Measurements from ENCODE around the gene ATP5MC2.

- no peak for TF ChIP-seq CTCF (conservative IDR thresholded peaks at IDR 0.05; ENCODE audit: low read depth, low read length)
- TF ChIP-seq POLR2A (IDR thresholded peaks at IDR 0.05; ENCODE audit: low read depth, low read length): no peak
- no peak for TF ChIP-seq CEBPB (IDR thresholded peaks at IDR 0.05; ENCODE audit: low read depth, low read length)
- TF ChIP-seq CHD1 (IDR thresholded peaks at IDR 0.05; ENCODE audit: low read depth, low read length): no peak
- TF ChIP-seq SMC3 (IDR thresholded peaks at IDR 0.05; ENCODE audit: low read depth, low read length): no peak
Measured at GRCh38 chr12:53713516-53713915, 37.6 kb upstream of the ATP5MC2 start.
